Measurements from ENCODE around the gene CARNS1. TPM values are rescaled to one million over a fixed set of nuclear protein-coding genes. Genes with fewer than 3 reads are reported as not detected.
"Not testable (repeated sequence)": the region's sequence is repeated elsewhere in the genome, so short reads cannot be mapped to it uniquely, and the experiment has no call there.

CARNS1 gene
- total RNA-seq, 1 experiment from 2014 or later: 0.07 TPM

GRCh38 chr11:67400251-67400941, 15.1 kb upstream of the CARNS1 start:
- H3K36me3 Mint-ChIP-seq (ENCODE audit: insufficient read depth, unreplicated experiment): peaks cover 33% of the 10 kb centered on the region
- intact Hi-C loops (cut with micrococcal nuclease): no loop called here
- H3K9me3 Mint-ChIP-seq (ENCODE audit: unreplicated experiment): no peaks in the 10 kb centered on the region
- no peak for DNase-seq (ENCODE audit: unreplicated experiment)
- H3K4me1 Mint-ChIP-seq (ENCODE audit: insufficient read depth, unreplicated experiment): peaks cover 9% of the 10 kb centered on the region
- BruUV-seq (replicated peaks): no TSS peak
- ChIA-PET POLR2A (interaction anchor here (0.6 to 3.3 kb wide), 15 partner anchors 9 to 183 kb away, joined by 3 to 61 read pairs (median 7); partner anchors contain the start of genes AIP, ANKRD13D, CDK2AP2 and GSTP1), CTCF (interaction anchor here (0.6 to 2.0 kb wide), 11 partner anchors 8 to 106 kb away, joined by 3 to 11 read pairs (median 4); partner anchors contain the start of genes RAD9A, RPS6KB2 and TMEM134)
- H3K27me3 Mint-ChIP-seq (ENCODE audit: insufficient read depth, unreplicated experiment): no peaks in the 10 kb centered on the region
- H3K4me3 Mint-ChIP-seq (ENCODE audit: unreplicated experiment): peak overlapping the region; percentile 71
- H3K27ac Mint-ChIP-seq (ENCODE audit: low read depth, unreplicated experiment): no peak overlapping the region
- TF ChIP-seq CTCF (IDR thresholded peaks at IDR 0.05; ENCODE audit: unreplicated experiment): no peak

DNA sequence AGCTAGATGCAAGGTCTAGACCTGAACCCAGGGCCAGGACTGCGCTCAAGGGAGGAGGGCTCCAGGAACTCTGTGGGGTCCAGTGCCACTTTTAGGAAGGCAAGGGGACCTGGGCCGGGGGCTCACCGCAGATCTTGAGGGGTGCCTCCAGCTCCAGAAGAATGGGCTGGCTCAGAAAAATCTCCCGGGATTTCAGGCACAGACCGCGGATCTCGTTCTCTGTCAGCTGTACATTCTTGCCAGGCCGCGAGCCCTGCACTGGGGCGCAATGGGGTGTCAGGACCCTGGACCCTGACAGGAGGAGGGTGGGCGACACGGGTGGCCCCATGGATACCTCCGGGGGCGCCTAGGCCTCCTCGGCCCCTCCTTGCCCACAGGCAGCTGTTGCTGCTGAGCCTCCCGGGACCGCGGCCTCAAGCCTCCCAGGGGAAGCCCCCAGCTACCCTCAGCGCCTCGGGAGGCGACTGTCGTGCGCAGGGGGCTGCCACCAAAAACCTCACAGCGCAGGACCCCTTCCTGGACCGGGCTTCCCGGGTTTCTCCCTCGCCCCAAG, 14.5 kb upstream of the CARNS1 start:
- Mint-ChIP-seq H3K4me1 (ENCODE audit: insufficient read depth, unreplicated experiment) (peaks cover 9% of the 10 kb centered on the region), H3K36me3 (ENCODE audit: insufficient read depth, unreplicated experiment) (peaks cover 30% of the 10 kb centered on the region), H3K9me3 (ENCODE audit: unreplicated experiment) (no peaks in the 10 kb centered on the region), H3K27me3 (ENCODE audit: insufficient read depth, unreplicated experiment) (no peaks in the 10 kb centered on the region), H3K27ac (ENCODE audit: low read depth, unreplicated experiment) (no peak overlapping the region), H3K4me3 (ENCODE audit: unreplicated experiment) (peak overlapping the region; percentile 71)
- ChIA-PET POLR2A (interaction anchor here (0.6 to 3.3 kb wide), 25 partner anchors 10 to 183 kb away, joined by 3 to 61 read pairs (median 4); partner anchors contain the start of genes AIP, ANKRD13D, CDK2AP2 and GSTP1), CTCF (interaction anchor here (0.5 to 2.0 kb wide), 19 partner anchors 9 to 786 kb away, joined by 3 to 11 read pairs (median 4); partner anchors contain the start of genes GPR152, RAD9A, RPS6KB2 and TMEM134)
- intact Hi-C loops (cut with micrococcal nuclease): loop anchor here (1.0 kb wide), 2 partner anchors 68 to 105 kb away; partner anchors contain the start of gene TMEM134
- BruUV-seq (replicated peaks): no TSS peak
- DNase-seq (ENCODE audit: unreplicated experiment): no peak
- TF ChIP-seq CTCF (IDR thresholded peaks at IDR 0.05; ENCODE audit: unreplicated experiment): no peak

GRCh38 chr11:67401495-67402191, 13.8 kb upstream of the CARNS1 start, which contains the start of gene PPP1CA:
Gene PPP1CA, minus strand, starts transcription at chr11:67401858. Its CDS starts 76 bp downstream, at chr11:67401782.
- H3K4me1 Mint-ChIP-seq (ENCODE audit: insufficient read depth, unreplicated experiment): peaks cover 9% of the 10 kb centered on the region
- H3K9me3 Mint-ChIP-seq (ENCODE audit: unreplicated experiment): no peaks in the 10 kb centered on the region
- CTCF ChIA-PET: interaction anchor here (0.5 to 2.0 kb wide), 20 partner anchors 9 to 786 kb away, joined by 3 to 11 read pairs (median 4); partner anchors contain the start of genes GPR152, RAD9A, RPS6KB2 and TMEM134
- POLR2A ChIA-PET: interaction anchor here (0.6 to 3.3 kb wide), 27 partner anchors 10 to 182 kb away, joined by 3 to 61 read pairs (median 4); partner anchors contain the start of genes AIP, ANKRD13D, CDK2AP2 and GSTP1
- peak; percentile 35 for TF ChIP-seq CTCF (IDR thresholded peaks at IDR 0.05; ENCODE audit: unreplicated experiment)
- peaks cover 27% of the 10 kb centered on the region for H3K36me3 Mint-ChIP-seq (ENCODE audit: insufficient read depth, unreplicated experiment)
- H3K4me3 Mint-ChIP-seq (ENCODE audit: unreplicated experiment): peak within 1 kb of the TSS; percentile 71
- H3K27me3 Mint-ChIP-seq (ENCODE audit: insufficient read depth, unreplicated experiment): no peaks in the 10 kb centered on the region
- H3K27ac Mint-ChIP-seq (ENCODE audit: low read depth, unreplicated experiment): no peak within 1 kb of the TSS
- BruUV-seq (replicated peaks): no TSS peak
- intact Hi-C loops (cut with micrococcal nuclease): loop anchor here (1.0 kb wide), 2 partner anchors 68 to 105 kb away; partner anchors contain the start of gene TMEM134
- peak; percentile 84 for DNase-seq (ENCODE audit: unreplicated experiment)

GRCh38 chr11:67402192-67402839, 13.2 kb upstream of the CARNS1 start:
- H3K27me3 Mint-ChIP-seq (ENCODE audit: insufficient read depth, unreplicated experiment); H3K27ac Mint-ChIP-seq (ENCODE audit: low read depth, unreplicated experiment); H3K4me1 Mint-ChIP-seq (ENCODE audit: insufficient read depth, unreplicated experiment); H3K9me3 Mint-ChIP-seq (ENCODE audit: unreplicated experiment); DNase-seq (ENCODE audit: unreplicated experiment); intact Hi-C loops (cut with micrococcal nuclease): not testable (repeated sequence)
- ChIA-PET CTCF (interaction anchor here (0.6 to 2.0 kb wide), 9 partner anchors 9 to 348 kb away, joined by 3 to 11 read pairs (median 4); partner anchors contain the start of genes GPR152 and RAD9A), POLR2A (interaction anchor here (0.6 to 3.3 kb wide), 19 partner anchors 10 to 181 kb away, joined by 3 to 61 read pairs (median 5); partner anchors contain the start of genes CDK2AP2, GSTP1, PITPNM1 and POLD4)
- BruUV-seq (replicated peaks): TSS peak; percentile 68
- Mint-ChIP-seq H3K4me3 (ENCODE audit: unreplicated experiment) (peak overlapping the region; percentile 71), H3K36me3 (ENCODE audit: insufficient read depth, unreplicated experiment) (peaks cover 21% of the 10 kb centered on the region)

DNA sequence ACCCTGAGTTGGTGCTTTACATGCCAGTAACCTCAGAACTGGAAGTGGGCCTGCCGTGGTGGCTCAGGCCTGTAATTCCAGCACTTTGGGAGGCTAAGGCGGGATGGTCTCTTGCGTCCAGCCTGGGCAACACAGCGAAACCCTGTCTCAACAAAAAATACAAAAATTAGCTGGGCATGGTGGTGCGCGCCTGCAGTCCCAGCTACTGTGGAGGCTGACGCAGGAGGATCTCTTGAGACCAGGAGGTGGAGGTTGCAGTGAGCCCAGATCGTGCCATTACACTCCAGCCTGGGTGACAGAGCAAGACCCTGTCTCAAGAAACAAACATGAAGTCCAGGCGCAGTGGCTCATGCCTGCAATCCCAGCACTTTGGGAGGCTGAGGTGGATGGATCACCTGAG, 12.4 kb upstream of the CARNS1 start:
- peaks cover 18% of the 10 kb centered on the region for H3K36me3 Mint-ChIP-seq (ENCODE audit: insufficient read depth, unreplicated experiment)
- H3K27me3 Mint-ChIP-seq (ENCODE audit: insufficient read depth, unreplicated experiment); DNase-seq (ENCODE audit: unreplicated experiment); H3K27ac Mint-ChIP-seq (ENCODE audit: low read depth, unreplicated experiment); H3K4me3 Mint-ChIP-seq (ENCODE audit: unreplicated experiment); BruUV-seq (replicated peaks); H3K9me3 Mint-ChIP-seq (ENCODE audit: unreplicated experiment); H3K4me1 Mint-ChIP-seq (ENCODE audit: insufficient read depth, unreplicated experiment); intact Hi-C loops (cut with micrococcal nuclease): not testable (repeated sequence)
- ChIA-PET POLR2A (interaction anchor here (1.0 to 2.8 kb wide), 3 partner anchors 10 to 98 kb away, joined by 3 to 27 read pairs (median 3); no protein-coding TSS in a partner anchor), CTCF (interaction anchor here (1.2 kb wide), 1 partner anchor 52 kb away, joined by 4 read pairs; no protein-coding TSS in a partner anchor)

Measured in MCF 10A (cell line).